HCEC 1CT (cell line): Measurements from ENCODE around the gene POP7.
"Not testable (repeated sequence)": the region's sequence is repeated elsewhere in the genome, so short reads cannot be mapped to it uniquely, and the experiment has no call there.

ENCODE experiments used
- DNase-seq: peaks from one replicate; pipeline ENCODE4 v3.0.0-alpha.2; 2017

Gene POP7

DNA sequence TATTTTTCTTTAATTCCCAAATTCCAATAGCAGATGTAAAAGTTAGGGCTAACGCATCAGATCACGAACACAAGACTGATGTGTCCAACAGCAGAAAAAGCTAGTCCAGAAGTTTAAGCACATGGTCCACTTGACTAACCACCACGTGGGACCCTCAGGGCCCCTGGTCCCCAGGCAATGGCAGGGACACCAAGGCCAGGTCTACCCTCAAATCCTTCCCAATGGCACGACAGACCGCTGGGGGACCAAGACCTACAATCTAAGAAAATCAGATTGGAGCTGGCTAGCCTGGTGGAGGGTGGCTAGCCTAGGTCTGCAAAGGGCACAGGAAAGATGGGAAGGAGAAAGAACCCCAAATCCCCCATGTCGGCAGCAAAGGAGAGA lies 13.4 kb upstream of the POP7 start:
- DNase-seq: no peak

DNA sequence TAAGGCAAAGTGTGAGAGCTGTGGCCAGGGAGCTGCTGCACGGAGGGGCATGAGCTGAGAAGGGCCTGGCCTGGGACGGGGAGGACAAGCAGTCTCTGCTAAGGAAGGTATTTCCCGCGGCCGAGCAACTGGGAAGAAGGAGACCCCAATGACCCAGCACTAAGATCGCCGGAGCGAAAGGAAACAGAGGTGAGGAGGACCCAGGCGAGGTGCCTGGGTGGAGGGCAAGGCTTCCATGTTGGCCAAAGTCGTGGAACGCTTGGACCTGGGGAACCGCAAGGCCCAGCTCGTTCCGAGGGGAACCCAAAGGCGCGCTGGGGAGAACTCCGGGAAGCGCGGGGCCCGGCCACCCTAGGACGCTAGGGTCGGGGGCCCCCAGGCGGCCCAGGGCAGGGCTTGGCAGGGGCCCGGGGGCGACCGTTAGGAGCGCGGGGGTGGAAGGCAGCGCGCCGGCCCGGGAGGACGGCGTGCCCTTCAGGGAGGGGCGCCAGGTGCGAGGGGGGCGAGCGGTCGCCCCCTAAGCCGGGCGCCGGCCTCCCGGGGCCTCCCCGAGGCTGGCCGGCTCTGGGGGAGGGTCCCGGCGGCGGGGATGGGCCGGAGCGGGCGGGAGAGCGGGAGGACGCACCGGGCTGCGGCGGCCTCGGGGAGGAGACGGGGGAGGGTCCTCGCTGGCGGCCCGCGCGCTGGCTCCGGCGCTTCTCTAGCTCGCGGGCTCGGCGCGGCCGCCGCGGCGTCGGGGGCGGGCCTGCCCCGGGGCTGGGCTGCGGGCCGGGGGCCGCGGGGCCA lies 12.4 kb upstream of the POP7 start:
- DNase-seq: no peak

DNA sequence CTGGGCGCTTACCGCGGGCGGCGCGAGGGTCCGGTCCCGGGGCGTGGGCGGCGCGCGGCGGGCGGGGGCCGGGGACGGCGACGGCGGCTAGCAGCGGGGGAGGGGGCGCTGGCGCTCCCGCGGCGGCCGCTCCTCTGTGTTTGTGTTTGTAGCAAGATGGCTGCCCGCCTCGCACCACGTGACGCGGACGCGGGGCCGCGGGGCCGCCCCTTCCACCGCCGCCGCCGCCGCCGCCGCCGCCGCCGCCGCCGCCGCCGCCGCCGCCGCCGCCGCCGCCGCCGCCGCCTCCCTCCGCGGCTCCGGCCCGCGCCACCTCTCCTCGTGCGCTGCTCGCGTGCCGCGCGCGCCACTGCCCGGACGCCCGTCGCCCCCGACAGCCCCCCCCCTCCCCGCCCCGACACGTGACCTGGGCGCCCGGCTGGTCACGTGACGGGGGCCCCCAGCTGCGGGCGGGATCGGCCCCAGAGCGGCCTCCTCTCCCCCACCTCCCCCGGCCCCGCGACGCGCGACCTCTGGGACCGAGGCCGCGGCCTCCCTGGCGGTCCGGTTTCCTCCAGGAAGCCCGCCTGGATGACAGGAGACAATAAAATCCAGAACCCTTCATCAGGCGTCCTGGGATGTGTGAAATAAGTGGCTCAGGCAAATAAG lies 11.7 kb upstream of the POP7 start, which contains the start of gene GIGYF1:
GIGYF1 (minus strand) TSS at position 153 of the 648 bp plus-strand sequence. CDS start 6,012 bp downstream, outside the sequence.
- peak; percentile 61 for DNase-seq

DNA sequence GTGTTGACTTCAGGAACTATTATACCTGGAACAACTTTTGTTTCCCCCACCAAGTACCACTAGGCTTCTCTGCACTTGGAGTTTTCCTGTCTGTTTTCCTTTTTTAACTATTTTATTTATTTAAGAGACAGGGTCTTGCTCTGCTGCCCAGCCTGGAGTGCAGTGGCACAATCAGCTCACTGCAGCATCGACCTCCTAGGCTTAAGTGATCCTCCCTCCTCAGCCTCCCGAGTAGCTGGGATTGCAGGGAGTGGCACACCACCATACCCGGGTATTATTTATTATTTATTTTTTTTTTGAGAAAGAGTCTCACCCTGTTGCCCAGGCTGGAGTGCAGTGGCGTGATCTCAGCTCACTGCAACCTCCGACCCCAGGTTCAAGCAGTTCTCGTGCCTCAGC lies 9.8 kb upstream of the POP7 start:
- no peak for DNase-seq

DNA sequence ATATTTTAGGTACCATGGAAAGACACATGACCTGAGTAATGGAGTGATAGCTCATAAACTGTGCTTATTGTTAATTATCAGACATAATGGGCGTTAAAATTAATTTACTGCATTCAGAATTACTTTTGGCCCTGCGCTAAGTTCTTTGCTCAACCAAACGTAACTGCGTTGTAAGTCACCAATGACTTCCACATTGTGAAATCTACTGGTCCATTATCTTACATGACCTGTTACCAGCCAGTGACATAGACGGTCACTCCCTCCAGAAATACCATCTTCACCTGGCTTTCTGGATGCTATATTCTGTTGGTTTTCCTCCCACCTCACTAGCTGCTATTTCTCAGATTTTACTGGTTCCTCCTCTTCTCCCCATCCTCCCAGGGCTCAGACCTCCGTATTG lies 6.9 kb upstream of the POP7 start:
- DNase-seq: no peak

DNA sequence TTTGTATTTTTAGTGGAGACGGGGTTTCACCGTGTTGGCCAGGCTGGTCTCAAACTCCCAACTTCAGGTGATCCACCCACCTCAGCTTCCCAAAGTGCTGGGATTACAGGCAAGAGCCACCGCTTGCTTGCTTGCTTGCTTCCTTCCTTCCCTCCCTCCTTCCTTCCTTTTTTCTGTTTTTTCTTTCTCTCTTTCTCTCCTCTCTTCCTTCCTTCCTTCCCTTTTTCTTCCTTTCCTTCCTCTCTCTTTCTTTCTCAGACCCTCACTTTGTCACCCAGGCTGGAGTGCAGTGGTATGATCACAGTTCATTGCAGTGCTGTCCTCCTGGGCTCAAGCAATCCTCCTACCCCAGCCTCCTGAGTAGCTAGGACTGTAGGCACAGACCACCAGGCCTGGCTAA lies 4.8 kb upstream of the POP7 start:
- not testable (repeated sequence) for DNase-seq

DNA sequence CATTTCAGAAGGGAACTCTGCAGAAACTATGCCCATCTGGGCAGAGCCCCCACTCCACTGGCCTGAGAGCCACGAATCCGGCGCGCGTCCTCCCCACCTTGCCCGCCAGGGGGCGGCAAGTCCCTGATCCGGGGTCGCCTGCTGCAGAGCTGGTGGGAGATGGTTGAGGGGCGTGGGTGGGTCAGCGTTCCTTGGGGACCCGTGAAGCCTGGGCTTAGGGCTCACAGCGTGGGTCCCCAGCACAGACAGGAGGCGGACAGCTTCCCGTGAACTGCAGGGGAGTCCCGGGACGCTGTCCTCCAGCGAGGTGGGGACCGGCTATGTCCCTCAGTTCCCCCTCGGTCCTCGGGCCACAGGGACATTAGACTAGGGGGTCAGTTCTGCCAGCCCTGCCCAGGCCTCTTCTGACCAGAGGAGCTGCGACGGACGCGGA lies 585 bp upstream of the POP7 start:
- peak; percentile 47 for DNase-seq

DNA sequence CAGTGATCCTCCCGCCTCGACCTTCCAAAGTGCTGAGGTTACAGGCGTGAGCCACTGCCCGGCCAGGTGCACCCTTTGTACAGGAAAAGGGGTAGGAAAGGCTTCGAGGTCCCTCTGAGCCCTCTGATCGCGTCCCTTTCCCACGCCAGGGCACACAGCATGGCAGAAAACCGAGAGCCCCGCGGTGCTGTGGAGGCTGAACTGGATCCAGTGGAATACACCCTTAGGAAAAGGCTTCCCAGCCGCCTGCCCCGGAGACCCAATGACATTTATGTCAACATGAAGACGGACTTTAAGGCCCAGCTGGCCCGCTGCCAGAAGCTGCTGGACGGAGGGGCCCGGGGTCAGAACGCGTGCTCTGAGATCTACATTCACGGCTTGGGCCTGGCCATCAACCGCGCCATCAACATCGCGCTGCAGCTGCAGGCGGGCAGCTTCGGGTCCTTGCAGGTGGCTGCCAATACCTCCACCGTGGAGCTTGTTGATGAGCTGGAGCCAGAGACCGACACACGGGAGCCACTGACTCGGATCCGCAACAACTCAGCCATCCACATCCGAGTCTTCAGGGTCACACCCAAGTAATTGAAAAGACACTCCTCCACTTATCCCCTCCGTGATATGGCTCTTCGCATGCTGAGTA lies 871 bp downstream of the POP7 start:
- no peak for DNase-seq

DNA sequence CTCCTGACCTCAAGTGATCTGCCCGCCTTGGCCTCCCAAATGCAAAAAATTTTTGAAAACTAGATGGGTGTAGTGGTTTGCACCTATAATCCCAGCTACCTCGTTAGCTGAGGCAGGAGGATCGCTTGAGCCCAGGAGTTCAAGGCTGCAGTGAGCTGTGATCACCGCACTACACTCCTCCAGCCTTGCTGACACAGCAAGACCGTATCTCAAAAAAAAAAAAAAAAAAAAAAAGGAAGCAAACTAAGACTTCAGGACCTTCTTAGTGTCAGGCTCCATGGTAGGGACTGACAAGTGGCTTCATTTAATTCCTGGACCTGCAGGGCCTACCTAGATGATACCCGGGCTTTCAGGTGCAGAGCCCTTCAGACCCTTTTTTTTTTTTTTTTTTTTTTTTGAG lies 2.5 kb downstream of the POP7 start:
- no peak for DNase-seq

DNA sequence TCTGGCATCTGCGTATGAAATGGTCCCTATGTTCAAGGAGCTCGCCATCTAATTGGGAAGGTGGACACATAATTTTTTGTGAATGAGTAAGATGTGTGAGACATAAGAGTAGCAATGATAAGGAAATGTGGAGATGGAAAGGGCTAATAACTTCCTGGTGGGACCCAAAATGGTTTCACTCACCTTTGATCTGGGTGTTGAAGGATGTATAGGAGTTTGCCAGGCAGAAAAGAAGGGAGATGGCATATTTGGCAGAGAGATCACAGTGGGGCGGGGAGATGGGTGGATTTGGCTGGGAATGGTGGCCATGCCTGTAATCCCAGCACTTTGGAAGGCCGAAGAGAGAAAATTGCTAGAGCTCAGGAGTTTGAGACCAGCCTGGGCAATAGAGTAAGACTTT lies 4.5 kb downstream of the POP7 start:
- no peak for DNase-seq

DNA sequence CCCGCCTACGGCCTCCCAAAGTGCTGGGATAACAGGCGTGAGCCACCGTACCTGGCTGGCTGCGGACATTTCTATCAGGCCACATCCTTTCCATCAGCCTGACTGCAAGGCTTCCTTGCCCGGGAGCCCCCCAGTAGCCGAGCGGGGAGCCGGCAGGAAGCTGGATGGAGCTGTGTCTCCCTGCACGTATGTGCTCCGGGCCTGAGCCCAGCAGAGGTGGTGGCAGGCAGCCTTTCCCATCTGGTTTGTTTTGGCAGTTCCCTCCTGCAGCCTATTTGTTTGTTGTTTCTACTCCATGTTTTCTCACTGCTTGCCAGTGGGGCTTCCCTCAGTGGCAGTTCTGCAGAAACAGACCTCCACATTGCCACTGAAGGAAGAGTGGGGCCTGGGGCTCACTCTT lies 5.4 kb downstream of the POP7 start:
- DNase-seq: no peak

DNA sequence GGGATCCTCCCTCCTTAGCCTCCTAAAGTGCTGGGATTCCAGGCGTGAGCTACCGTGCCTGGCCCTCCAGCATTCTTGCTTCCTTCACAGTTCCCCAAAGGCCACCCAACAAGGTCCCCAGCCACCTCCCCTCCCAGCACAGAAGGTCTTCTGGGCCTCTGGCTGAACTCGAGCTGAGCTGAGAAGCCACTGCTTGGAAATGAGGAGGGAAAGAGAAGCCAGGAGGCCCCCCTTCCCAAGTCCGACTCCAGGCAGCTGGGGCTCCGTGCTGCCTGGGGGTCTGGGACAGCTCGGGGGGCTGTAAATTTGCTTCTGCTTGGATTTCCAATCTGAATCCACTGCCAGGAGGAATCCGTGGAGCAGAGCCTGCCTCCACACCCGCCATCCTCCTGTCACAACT lies 8.8 kb downstream of the POP7 start:
- DNase-seq: no peak

DNA sequence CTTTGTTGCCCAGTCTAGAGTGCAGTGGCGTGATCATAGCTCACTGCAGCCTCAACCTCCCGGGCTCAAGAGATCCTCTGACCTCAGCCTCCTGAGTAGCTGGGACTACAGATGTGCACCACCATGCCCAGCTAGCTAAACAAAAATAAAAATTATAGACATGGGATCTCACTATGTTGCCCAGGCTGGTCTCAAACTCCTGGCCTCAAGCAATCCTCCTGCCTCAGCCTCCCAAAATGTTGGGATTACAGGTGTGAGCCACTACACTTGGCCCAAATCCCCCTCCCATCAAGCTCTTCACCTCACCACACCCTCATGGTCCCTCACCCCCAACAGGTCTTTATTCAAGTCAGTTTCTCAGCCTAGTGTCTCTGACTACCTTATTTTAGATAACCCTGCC lies 11.2 kb downstream of the POP7 start:
- not testable (repeated sequence) for DNase-seq

DNA sequence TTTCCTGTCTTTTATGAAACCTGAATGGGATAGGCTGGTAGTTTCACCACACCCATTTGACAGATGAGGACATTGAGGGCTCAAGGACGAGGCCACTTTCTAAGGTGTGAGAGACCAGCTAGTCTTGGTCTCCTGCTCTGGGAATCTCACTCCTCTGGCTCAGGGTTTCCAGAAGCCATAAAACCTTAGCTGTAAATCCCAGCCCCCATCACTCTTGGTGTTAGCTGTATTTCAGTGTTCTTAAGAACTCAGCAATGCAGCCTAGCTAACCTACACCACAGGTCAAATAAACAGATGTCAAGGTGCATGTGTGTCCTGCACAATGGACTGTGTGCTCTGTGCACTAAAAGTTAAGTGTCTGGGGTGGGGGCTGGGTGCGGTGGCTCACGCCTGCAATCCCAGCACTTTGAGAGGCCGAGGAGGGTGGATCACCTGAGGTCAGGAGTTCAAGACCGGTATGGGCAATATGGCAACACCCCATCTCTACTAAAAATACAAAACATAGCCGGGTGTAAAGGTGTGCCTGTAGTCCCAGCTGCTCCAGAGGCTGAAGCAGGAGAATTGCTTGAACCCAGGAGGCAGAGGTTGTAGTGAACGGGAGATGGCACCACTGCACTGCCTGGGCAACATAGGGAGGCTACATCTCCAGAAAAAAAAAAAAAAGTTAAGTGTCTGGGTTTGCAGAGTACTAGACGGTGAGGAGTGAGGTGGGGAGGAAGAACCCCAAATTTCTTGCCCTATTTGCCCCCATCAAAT lies 13.8 kb downstream of the POP7 start:
- peak; percentile 52 for DNase-seq

DNA sequence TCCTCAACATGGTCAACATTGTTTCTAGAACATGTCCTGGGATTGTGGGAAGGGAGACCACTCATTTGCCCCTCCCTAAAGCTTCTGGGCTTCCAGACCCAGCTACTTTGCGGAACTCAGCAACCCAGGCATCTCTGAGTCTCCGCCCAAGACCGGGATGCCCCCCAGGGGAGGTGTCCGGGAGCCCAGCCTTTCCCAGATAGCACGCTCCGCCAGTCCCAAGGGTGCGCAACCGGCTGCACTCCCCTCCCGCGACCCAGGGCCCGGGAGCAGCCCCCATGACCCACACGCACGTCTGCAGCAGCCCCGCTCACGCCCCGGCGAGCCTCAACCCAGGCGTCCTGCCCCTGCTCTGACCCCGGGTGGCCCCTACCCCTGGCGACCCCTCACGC lies 14.4 kb downstream of the POP7 start, which contains the start of gene EPO:
EPO (plus strand) TSS at position 190 of the 392 bp plus-strand sequence. CDS start 513 bp downstream, outside the sequence.
- DNase-seq: no peak

DNA sequence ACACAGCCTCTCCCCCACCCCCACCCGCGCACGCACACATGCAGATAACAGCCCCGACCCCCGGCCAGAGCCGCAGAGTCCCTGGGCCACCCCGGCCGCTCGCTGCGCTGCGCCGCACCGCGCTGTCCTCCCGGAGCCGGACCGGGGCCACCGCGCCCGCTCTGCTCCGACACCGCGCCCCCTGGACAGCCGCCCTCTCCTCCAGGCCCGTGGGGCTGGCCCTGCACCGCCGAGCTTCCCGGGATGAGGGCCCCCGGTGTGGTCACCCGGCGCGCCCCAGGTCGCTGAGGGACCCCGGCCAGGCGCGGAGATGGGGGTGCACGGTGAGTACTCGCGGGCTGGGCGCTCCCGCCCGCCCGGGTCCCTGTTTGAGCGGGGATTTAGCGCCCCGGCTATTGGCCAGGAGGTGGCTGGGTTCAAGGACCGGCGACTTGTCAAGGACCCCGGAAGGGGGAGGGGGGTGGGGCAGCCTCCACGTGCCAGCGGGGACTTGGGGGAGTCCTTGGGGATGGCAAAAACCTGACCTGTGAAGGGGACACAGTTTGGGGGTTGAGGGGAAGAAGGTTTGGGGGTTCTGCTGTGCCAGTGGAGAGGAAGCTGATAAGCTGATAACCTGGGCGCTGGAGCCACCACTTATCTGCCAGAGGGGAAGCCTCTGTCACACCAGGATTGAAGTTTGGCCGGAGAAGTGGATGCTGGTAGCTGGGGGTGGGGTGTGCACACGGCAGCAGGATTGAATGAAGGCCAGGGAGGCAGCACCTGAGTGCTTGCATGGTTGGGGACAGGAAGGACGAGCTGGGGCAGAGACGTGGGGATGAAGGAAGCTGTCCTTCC lies 15.0 kb downstream of the POP7 start:
- DNase-seq: no peak

DNA sequence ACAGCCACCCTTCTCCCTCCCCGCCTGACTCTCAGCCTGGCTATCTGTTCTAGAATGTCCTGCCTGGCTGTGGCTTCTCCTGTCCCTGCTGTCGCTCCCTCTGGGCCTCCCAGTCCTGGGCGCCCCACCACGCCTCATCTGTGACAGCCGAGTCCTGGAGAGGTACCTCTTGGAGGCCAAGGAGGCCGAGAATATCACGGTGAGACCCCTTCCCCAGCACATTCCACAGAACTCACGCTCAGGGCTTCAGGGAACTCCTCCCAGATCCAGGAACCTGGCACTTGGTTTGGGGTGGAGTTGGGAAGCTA lies 15.5 kb downstream of the POP7 start:
- no peak for DNase-seq

DNA sequence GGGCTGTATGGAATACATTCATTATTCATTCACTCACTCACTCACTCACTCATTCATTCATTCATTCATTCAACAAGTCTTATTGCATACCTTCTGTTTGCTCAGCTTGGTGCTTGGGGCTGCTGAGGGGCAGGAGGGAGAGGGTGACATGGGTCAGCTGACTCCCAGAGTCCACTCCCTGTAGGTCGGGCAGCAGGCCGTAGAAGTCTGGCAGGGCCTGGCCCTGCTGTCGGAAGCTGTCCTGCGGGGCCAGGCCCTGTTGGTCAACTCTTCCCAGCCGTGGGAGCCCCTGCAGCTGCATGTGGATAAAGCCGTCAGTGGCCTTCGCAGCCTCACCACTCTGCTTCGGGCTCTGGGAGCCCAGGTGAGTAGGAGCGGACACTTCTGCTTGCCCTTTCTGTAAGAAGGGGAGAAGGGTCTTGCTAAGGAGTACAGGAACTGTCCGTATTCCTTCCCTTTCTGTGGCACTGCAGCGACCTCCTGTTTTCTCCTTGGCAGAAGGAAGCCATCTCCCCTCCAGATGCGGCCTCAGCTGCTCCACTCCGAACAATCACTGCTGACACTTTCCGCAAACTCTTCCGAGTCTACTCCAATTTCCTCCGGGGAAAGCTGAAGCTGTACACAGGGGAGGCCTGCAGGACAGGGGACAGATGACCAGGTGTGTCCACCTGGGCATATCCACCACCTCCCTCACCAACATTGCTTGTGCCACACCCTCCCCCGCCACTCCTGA lies 16.7 kb downstream of the POP7 start:
- no peak for DNase-seq

DNA sequence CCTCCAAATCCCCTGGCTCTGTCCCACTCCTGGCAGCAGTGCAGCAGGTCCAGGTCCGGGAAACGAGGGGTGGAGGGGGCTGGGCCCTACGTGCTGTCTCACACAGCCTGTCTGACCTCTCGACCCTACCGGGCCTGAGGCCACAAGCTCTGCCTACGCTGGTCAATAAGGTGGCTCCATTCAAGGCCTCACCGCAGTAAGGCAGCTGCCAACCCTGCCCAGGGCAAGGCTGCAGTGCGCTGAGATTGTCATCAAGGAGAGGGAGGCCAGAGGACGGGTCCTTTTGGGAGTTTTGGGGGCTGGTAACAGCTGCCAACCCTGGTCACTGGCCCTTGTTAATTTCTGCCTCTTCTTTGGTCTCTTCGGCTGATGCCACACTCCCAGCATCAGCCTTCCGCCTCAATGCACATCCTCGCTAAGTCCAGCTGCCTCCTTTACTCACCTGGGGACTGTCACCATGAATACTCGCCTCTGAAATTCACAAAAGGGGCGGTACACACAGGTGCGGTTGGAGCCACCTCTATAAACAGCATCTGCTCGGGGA lies 17.9 kb downstream of the POP7 start:
- no peak for DNase-seq

DNA sequence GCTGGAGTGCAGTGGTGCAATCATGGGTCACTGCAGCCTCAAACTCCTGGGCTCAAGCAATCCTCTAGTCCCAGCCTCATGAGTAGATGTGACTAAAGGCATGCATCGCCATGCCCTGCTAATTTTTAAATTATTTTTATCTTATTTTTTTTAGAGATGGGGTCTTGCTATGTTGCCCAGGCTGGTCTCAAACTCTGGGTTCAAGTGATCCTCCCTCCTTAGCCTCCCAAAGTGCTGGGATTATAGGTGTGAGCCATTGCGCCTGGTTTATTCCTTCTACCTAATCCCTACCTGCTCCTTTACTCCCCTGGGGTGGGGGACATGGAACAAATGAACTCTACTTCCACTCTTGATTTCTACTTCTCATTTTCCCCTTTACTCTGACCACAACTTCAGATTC lies 18.4 kb downstream of the POP7 start:
- not testable (repeated sequence) for DNase-seq

DNA sequence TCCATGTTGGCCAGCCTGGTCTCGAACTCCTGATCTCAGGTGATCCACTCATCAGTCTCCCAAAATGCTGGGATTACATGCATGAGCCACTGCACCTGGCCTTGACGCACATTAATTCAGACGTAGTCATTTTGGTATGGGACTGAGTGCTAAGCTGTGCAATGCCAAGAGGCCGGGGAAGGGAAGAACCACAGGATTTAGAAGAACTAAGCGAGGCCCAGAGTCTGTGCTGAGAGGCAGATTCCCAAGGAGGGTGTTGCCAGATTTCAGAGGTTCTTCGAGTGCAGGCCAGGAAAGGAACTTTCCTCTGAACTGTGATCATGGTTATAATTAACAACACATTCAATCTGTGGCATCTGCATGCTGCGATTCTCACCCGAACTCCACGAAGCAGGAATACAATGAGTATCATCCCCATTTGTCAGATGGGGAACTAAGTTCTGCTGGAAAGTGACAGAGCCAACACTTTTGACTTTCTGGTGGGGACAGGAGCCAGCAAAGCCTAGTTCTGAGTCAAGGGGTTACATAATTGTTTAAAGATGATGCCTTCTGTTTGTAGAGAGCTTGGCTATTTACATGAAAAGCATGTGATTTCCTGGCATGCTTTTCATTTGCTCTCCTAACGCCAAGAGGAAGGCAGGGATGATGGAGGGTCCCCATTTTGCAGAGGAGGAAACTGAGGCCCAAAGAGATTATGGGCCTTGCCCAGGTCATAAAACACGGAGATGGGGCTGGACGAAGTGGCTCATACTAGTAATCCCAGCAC lies 21.3 kb downstream of the POP7 start:
- peak; percentile 91 for DNase-seq
